GM10248 (cell line): ENCODE results near the gene ABCC10.
"Not testable (repeated sequence)": the region's sequence is repeated elsewhere in the genome, so short reads cannot be mapped to it uniquely, and the experiment has no call there.

Source experiments
- CTCF ChIA-PET: fragments of 300-600 bp; sonication (Branson Sonifier 250); formaldehyde crosslinking; extraction: SDS; loops from one replicate; lab custom pipeline; 2021; ENCODE audit warnings: antibody characterized with exemption; lab: Yijun Ruan, JAX
- POLR2A ChIA-PET: fragments of 350-650 bp; sonication (Branson Sonifier 250); formaldehyde crosslinking; extraction: SDS; loops from one replicate; lab custom pipeline; 2020; ENCODE audit warnings: antibody characterized with exemption; lab: Yijun Ruan, JAX
- DNase-seq: peaks from one replicate; pipeline ENCODE4 v3.0.0; 2012; ENCODE audit errors: extremely low spot score
- CTCF ChIP-seq: IDR thresholded peaks from 2 replicates; pipeline ENCODE4 v1.5.1; 2012; ENCODE audit warnings: mild to moderate bottlenecking, low read depth; ENCODE audit errors: extremely low read depth, missing control alignments, control extremely low read depth

ABCC10 gene

GRCh38 chr6:43408259-43408658, 19.1 kb upstream of the ABCC10 start:
- ChIA-PET CTCF (interaction anchor here (1.4 kb wide), 1 partner anchor 10 kb away, joined by 3 read pairs; no protein-coding TSS in a partner anchor), POLR2A (no interaction called here)
- TF ChIP-seq CTCF: no peak
- no peak for DNase-seq

DNA sequence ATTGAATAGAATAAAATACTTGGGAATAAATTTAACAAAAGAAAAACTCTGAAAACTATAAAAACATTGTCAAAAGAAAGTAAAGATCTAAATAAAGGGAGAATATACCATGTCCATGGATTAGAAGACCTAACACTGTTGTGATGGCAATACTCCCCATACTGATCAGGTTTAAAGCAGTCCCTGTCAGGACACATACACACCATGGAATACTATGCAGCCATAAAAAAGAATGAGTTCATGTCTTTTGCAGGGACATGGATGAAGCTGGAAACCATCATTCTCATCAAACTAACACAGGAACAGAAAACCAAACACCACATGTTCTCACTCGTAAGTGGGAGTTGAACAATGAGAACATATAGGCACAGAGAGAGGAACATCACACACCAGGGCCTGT, 16.6 kb upstream of the ABCC10 start:
- DNase-seq, CTCF ChIA-PET, POLR2A ChIA-PET: not testable (repeated sequence)

GRCh38 chr6:43412541-43412940, 14.8 kb upstream of the ABCC10 start:
- ChIA-PET POLR2A (no interaction called here), CTCF (interaction anchor here (1.3 to 2.1 kb wide), 3 partner anchors 10 to 27 kb away, joined by 3 to 6 read pairs (median 4); no protein-coding TSS in a partner anchor)
- TF ChIP-seq CTCF: no peak
- no peak for DNase-seq

DNA sequence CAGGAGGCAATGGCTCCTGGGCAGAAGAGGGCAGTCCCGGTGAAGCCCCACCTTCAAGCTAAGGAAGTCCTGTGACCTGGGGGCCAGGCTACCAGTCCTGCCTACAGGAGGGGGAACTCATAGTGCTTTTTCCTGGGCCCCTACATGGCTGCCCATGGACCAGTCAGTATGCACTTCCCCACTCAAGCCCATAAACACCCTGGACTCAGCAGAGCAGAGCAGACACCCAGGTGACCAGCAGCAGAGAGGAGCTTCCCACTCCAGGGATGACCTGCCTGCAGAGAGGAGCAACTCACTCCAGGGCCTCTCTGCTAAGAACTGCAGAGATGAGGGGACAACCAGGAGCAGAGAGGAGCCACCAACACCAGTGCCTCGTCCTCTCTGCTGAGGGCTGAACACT, 14.3 kb upstream of the ABCC10 start:
- TF ChIP-seq CTCF: no peak
- DNase-seq: no peak
- ChIA-PET POLR2A (no interaction called here), CTCF (interaction anchor here (1.3 to 3.1 kb wide), 6 partner anchors 10 to 41 kb away, joined by 3 to 19 read pairs (median 6); partner anchors contain the start of gene ABCC10)

GRCh38 chr6:43415275-43415674, 12.1 kb upstream of the ABCC10 start:
- CTCF ChIA-PET: interaction anchor here (0.9 to 3.1 kb wide), 4 partner anchors 9 to 186 kb away, joined by 3 to 19 read pairs (median 6); partner anchors contain the start of genes ABCC10 and DNPH1
- DNase-seq, POLR2A ChIA-PET: not testable (repeated sequence)

DNA sequence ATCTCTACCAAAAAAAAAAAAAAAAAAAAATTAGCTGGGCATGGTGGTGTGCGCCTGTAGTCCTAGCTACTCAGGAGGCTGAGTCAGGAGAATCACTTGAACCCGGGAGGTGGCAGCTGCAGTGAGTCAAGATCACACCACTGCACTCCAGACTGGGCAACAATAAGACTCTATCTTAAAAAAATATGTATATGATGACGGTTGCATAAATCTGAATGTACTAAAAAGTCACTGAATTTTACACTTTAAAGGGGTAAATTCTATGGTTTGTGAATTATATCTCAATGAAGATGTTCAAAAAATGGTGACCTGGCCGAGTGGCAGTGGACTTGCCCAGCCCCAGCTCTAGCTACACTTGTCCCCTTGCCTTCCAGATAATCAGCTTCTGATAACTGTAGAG, 10.4 kb upstream of the ABCC10 start:
- DNase-seq: no peak
- TF ChIP-seq CTCF: no peak
- ChIA-PET POLR2A (no interaction called here), CTCF (no interaction called here)

DNA sequence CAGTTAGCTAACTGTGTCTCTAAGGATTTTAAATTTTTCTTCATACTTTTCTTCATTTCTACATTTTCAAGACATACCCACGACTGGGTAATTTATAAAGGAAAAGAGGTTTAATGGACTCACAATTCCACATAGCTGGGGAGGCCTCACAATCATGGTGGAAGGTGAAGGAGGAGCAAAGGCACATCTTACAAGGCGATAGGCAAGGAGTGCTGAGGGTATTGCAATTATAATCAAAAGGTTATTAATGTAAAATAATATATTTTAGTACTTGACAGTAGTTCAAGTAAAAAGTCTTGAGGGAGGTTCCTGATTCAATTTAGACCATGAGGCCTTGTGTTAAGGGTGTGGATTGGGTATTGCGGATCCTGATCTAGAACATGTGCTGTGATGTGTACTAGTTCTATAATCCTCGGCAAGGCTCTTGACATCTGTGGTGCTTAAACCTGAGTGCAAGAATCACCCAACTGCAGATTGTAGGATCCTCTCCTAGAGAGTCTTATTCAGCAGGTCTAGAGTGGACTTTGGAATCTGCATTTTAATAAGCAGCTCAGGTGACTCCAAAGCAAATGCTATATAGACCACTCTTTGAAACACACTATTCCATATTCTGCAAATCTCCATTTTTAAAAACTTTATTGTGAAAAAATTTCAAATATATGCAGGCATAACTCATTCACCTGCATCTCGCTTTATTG, 7.2 kb upstream of the ABCC10 start:
- DNase-seq: no peak
- CTCF ChIA-PET: interaction anchor here (1.1 kb wide), 1 partner anchor 8 kb away, joined by 4 read pairs; no protein-coding TSS in a partner anchor
- TF ChIP-seq CTCF: no peak
- POLR2A ChIA-PET: no interaction called here
